ENCODE results near the gene ZNF524.

Gene ZNF524

GRCh38 chr19:55623561-55623960 is 23.5 kb downstream of the ZNF524 start:
- H3K4me3 Mint-ChIP-seq = peak overlapping the region; percentile 9
- H3K27ac Mint-ChIP-seq = peak overlapping the region; percentile 98
- H3K4me1 Mint-ChIP-seq (ENCODE audit: low read depth) = peaks cover 55% of the 10 kb centered on the region
- intact Hi-C loops (cut with micrococcal nuclease) = no loop called here
- peaks cover 2% of the 10 kb centered on the region for H3K27me3 Mint-ChIP-seq
- no peaks in the 10 kb centered on the region for H3K9me3 Mint-ChIP-seq
- peaks cover 40% of the 10 kb centered on the region for H3K36me3 Mint-ChIP-seq (ENCODE audit: low read depth)

GRCh38 chr19:55624109-55625003 is 24.3 kb downstream of the ZNF524 start, which contains the start of gene ZNF784:
Gene ZNF784, minus strand, starts transcription at chr19:55624566. Its CDS starts 5 bp downstream, at chr19:55624561.
- Mint-ChIP-seq H3K36me3 (ENCODE audit: low read depth) (peaks cover 40% of the 10 kb centered on the region), H3K9me3 (no peaks in the 10 kb centered on the region), H3K4me3 (peak within 1 kb of the TSS; percentile 90), H3K27ac (peak within 1 kb of the TSS; percentile 98), H3K4me1 (ENCODE audit: low read depth) (peaks cover 47% of the 10 kb centered on the region), H3K27me3 (peaks cover 2% of the 10 kb centered on the region)
- intact Hi-C loops (cut with micrococcal nuclease) = loop anchor here (1.0 to 2.0 kb wide), 2 partner anchors 25 to 108 kb away; partner anchors contain the start of gene FIZ1

GRCh38 chr19:55625004-55625326 is 24.9 kb downstream of the ZNF524 start:
- peaks cover 2% of the 10 kb centered on the region for H3K27me3 Mint-ChIP-seq
- H3K4me1 Mint-ChIP-seq (ENCODE audit: low read depth) = peaks cover 41% of the 10 kb centered on the region
- no peaks in the 10 kb centered on the region for H3K9me3 Mint-ChIP-seq
- peaks cover 34% of the 10 kb centered on the region for H3K36me3 Mint-ChIP-seq (ENCODE audit: low read depth)
- intact Hi-C loops (cut with micrococcal nuclease) = loop anchor here (2.0 kb wide), 1 partner anchor 108 kb away; no protein-coding TSS in a partner anchor
- H3K4me3 Mint-ChIP-seq = peak overlapping the region; percentile 90
- H3K27ac Mint-ChIP-seq = peak overlapping the region; percentile 98

GRCh38 chr19:55626350-55626749 is 26.3 kb downstream of the ZNF524 start:
- H3K36me3 Mint-ChIP-seq (ENCODE audit: low read depth) = peaks cover 20% of the 10 kb centered on the region
- intact Hi-C loops (cut with micrococcal nuclease) = no loop called here
- no peak overlapping the region for H3K27ac Mint-ChIP-seq
- H3K9me3 Mint-ChIP-seq = no peaks in the 10 kb centered on the region
- no peak overlapping the region for H3K4me3 Mint-ChIP-seq
- peaks cover 27% of the 10 kb centered on the region for H3K4me1 Mint-ChIP-seq (ENCODE audit: low read depth)
- peaks cover 2% of the 10 kb centered on the region for H3K27me3 Mint-ChIP-seq

GRCh38 chr19:55632463-55632834 is 32.4 kb downstream of the ZNF524 start:
- Mint-ChIP-seq H3K36me3 (ENCODE audit: low read depth) (peaks cover 30% of the 10 kb centered on the region), H3K27me3 (no peaks in the 10 kb centered on the region), H3K4me1 (ENCODE audit: low read depth) (peaks cover 37% of the 10 kb centered on the region), H3K4me3 (no peak overlapping the region), H3K9me3 (no peaks in the 10 kb centered on the region), H3K27ac (peak overlapping the region; percentile 38)
- intact Hi-C loops (cut with micrococcal nuclease) = loop anchor here (5.0 kb wide), 1 partner anchor 440 kb away; no protein-coding TSS in a partner anchor

GRCh38 chr19:55633861-55634260 is 33.8 kb downstream of the ZNF524 start:
- no peaks in the 10 kb centered on the region for H3K27me3 Mint-ChIP-seq
- peaks cover 43% of the 10 kb centered on the region for H3K36me3 Mint-ChIP-seq (ENCODE audit: low read depth)
- peaks cover 47% of the 10 kb centered on the region for H3K4me1 Mint-ChIP-seq (ENCODE audit: low read depth)
- H3K4me3 Mint-ChIP-seq = no peak overlapping the region
- peak overlapping the region; percentile 100 for H3K27ac Mint-ChIP-seq
- intact Hi-C loops (cut with micrococcal nuclease) = loop anchor here (5.0 kb wide), 1 partner anchor 438 kb away; no protein-coding TSS in a partner anchor
- no peaks in the 10 kb centered on the region for H3K9me3 Mint-ChIP-seq

- peaks cover 43% of the 10 kb centered on the region for H3K36me3 Mint-ChIP-seq (ENCODE audit: low read depth)
- no peaks in the 10 kb centered on the region for H3K27me3 Mint-ChIP-seq
- peak overlapping the region; percentile 100 for H3K4me3 Mint-ChIP-seq
- intact Hi-C loops (cut with micrococcal nuclease) = loop anchor here (5.0 kb wide), 1 partner anchor 38 kb away; the partner anchor contains the start of gene FIZ1
- H3K27ac Mint-ChIP-seq = peak overlapping the region; percentile 100
- no peaks in the 10 kb centered on the region for H3K9me3 Mint-ChIP-seq
- peaks cover 60% of the 10 kb centered on the region for H3K4me1 Mint-ChIP-seq (ENCODE audit: low read depth)
These were observed 35.2 kb downstream of the ZNF524 start for GRCh38 chr19:55635334-55635717.

- Mint-ChIP-seq H3K36me3 (ENCODE audit: low read depth) (peaks cover 43% of the 10 kb centered on the region), H3K27ac (peak overlapping the region; percentile 100), H3K9me3 (no peaks in the 10 kb centered on the region), H3K4me3 (peak overlapping the region; percentile 100), H3K4me1 (ENCODE audit: low read depth) (peaks cover 63% of the 10 kb centered on the region), H3K27me3 (no peaks in the 10 kb centered on the region)
- intact Hi-C loops (cut with micrococcal nuclease) = loop anchor here (5.0 kb wide), 1 partner anchor 39 kb away; the partner anchor contains the start of gene FIZ1
These were observed 35.9 kb downstream of the ZNF524 start for GRCh38 chr19:55635856-55636440.

GRCh38 chr19:55636723-55637122 is 36.6 kb downstream of the ZNF524 start:
- peaks cover 70% of the 10 kb centered on the region for H3K4me1 Mint-ChIP-seq (ENCODE audit: low read depth)
- H3K9me3 Mint-ChIP-seq = no peaks in the 10 kb centered on the region
- no peaks in the 10 kb centered on the region for H3K27me3 Mint-ChIP-seq
- peaks cover 50% of the 10 kb centered on the region for H3K36me3 Mint-ChIP-seq (ENCODE audit: low read depth)
- H3K4me3 Mint-ChIP-seq = peak overlapping the region; percentile 100
- H3K27ac Mint-ChIP-seq = peak overlapping the region; percentile 100
- intact Hi-C loops (cut with micrococcal nuclease) = loop anchor here (5.0 kb wide), 1 partner anchor 39 kb away; the partner anchor contains the start of gene FIZ1

GRCh38 chr19:55637534-55637933 is 37.4 kb downstream of the ZNF524 start:
- H3K4me3 Mint-ChIP-seq = no peak overlapping the region
- no peaks in the 10 kb centered on the region for H3K27me3 Mint-ChIP-seq
- intact Hi-C loops (cut with micrococcal nuclease) = loop anchor here (5.0 kb wide), 1 partner anchor 40 kb away; the partner anchor contains the start of gene FIZ1
- peak overlapping the region; percentile 100 for H3K27ac Mint-ChIP-seq
- peaks cover 50% of the 10 kb centered on the region for H3K36me3 Mint-ChIP-seq (ENCODE audit: low read depth)
- H3K4me1 Mint-ChIP-seq (ENCODE audit: low read depth) = peaks cover 72% of the 10 kb centered on the region
- H3K9me3 Mint-ChIP-seq = no peaks in the 10 kb centered on the region

GRCh38 chr19:55638864-55639359 is 38.8 kb downstream of the ZNF524 start:
- intact Hi-C loops (cut with micrococcal nuclease) = loop anchor here (5.0 kb wide), 1 partner anchor 42 kb away; the partner anchor contains the start of gene FIZ1
- H3K4me1 Mint-ChIP-seq (ENCODE audit: low read depth) = peaks cover 83% of the 10 kb centered on the region

GRCh38 chr19:55640043-55640576 is 40.0 kb downstream of the ZNF524 start:
- Mint-ChIP-seq H3K9me3 (no peaks in the 10 kb centered on the region), H3K4me1 (ENCODE audit: low read depth) (peaks cover 88% of the 10 kb centered on the region), H3K36me3 (ENCODE audit: low read depth) (peaks cover 68% of the 10 kb centered on the region), H3K27me3 (no peaks in the 10 kb centered on the region), H3K27ac (peak overlapping the region; percentile 89), H3K4me3 (peak overlapping the region; percentile 96)
- intact Hi-C loops (cut with micrococcal nuclease) = loop anchor here (2.0 kb wide), 1 partner anchor 15 kb away; the partner anchor contains the start of gene U2AF2

More at GRCh38 chr19:55638864-55639359, 38.8 kb downstream of the ZNF524 start:
- no peak overlapping the region for H3K27ac Mint-ChIP-seq
- H3K9me3 Mint-ChIP-seq = no peaks in the 10 kb centered on the region
- peaks cover 62% of the 10 kb centered on the region for H3K36me3 Mint-ChIP-seq (ENCODE audit: low read depth)
- H3K4me3 Mint-ChIP-seq = no peak overlapping the region
- H3K27me3 Mint-ChIP-seq = no peaks in the 10 kb centered on the region

- Mint-ChIP-seq H3K9me3 (no peaks in the 10 kb centered on the region), H3K4me1 (ENCODE audit: low read depth) (peaks cover 87% of the 10 kb centered on the region), H3K27me3 (no peaks in the 10 kb centered on the region), H3K27ac (peak within 1 kb of the TSS; percentile 89), H3K4me3 (peak within 1 kb of the TSS; percentile 96), H3K36me3 (ENCODE audit: low read depth) (peaks cover 68% of the 10 kb centered on the region)
- intact Hi-C loops (cut with micrococcal nuclease) = loop anchor here (2.0 kb wide), 1 partner anchor 14 kb away; the partner anchor contains the start of gene U2AF2
These were observed 40.7 kb downstream of the ZNF524 start, which contains the start of gene ZNF580 for GRCh38 chr19:55640577-55641425. Gene ZNF580, plus strand, starts transcription at chr19:55641002. Its CDS starts 1,507 bp downstream, at chr19:55642509.
